ENCODE results near the gene RICTOR.
A peak's percentile ranks its signal among the peaks of the same experiment; 100 is the strongest.

RICTOR gene

DNA sequence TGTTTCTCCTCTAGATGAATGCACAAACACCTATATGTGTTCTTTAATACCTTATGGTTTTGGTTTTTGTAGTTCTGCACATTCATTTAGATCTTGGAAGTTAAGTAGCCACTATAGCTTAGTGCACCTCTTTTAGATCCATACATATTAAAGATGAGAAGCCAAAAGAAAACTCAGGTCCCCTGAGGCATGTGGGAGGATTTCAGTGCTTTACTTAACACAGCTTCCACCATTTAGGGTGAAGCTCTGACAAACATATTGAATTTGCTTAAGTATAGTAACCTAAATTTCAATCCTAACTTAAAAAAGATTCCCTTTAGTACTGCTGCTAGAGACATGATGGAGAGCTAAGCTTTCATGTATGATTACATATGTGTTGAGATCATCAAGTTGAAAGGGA lies 25.6 kb upstream of the RICTOR start:
- DNase-seq = no peak

DNA sequence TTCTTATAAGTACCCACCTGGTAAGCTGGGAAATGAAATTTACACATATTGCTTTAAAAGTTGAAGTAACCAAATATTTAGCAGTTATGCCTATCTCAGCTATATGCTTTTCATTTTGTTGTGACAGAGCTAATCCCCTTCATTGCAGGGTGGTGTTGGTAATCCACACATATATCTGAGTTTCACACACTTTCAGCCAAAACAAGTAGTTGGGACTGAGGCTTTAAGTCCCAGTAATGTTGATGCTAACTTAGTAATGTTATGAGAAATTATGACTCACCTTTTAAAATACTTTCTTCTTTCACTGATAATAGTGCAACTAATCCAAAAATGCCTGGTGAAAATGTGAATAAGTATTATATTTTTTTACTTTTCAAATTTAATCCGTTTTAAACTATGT lies 19.2 kb upstream of the RICTOR start:
- no peak for DNase-seq

DNA sequence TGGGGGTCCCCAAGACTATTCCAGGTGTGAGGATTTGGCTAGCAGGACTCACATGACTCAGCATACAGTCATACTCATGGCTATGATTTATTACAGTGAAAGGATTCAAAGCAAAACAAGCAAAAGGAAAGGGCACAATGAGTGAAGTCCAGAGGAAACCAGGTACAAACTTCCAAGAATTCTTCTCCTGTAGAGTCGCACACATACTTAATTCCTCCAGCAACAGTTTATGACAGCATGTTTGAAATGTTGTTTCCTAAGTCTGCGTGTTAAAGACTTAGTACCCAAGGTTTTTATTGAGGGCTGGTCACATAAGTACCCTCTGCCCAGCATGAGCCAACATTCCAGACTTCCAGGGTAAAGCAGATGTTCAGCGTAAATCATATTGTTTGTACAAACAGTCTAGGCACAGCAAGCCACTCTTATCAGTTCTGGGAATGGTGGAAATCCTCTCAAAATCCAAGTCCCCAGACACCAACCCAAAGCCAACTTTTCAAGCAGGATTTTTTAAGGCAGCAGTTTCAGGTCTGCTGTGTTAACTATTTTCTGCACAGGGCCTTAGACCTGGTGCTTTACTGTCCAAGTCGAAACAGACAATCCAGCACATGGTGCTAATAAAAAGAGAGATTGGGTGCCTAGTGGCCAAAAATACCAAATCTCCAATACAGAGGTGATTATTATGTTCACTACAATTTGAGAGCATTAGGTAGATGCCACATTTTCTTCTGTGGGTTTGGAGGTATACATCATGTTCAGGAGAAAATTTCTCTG lies 18.6 kb upstream of the RICTOR start:
- no peak for DNase-seq

GRCh38 chr5:39091940-39092580 lies 17.9 kb upstream of the RICTOR start:
- DNase-seq = no peak

GRCh38 chr5:39083968-39084367 lies 9.8 kb upstream of the RICTOR start:
- DNase-seq = no peak

DNA sequence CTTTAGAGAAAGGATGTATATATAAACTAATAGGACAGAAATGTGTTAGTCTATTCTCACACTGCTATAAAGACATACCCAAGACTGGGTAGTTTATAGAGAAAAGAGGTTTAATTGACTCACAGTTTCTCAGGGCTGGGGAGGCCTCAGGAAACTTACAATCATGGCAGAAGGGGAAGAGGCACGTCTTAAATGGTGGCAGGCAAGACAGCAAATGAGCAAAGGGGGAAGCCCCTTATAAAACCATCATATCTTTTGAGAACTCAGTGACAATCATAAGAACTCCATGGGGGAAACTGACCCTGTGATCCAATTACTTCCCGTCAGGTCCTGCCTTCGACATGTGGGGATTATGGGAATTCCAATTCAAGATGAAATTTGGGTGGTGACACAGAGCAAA lies 8.8 kb upstream of the RICTOR start:
- DNase-seq = no peak

GRCh38 chr5:39080597-39081204 lies 6.5 kb upstream of the RICTOR start:
- DNase-seq = peak; percentile 78

GRCh38 chr5:39080168-39080567 lies 6.0 kb upstream of the RICTOR start:
- DNase-seq = no peak

- no peak for DNase-seq
Observed at GRCh38 chr5:39079147-39079546, 4.9 kb upstream of the RICTOR start.

- peak; percentile 89 for DNase-seq
Observed at GRCh38 chr5:39076757-39077728, 2.8 kb upstream of the RICTOR start.

- no peak for DNase-seq
Observed at GRCh38 chr5:39076101-39076756, 2.0 kb upstream of the RICTOR start.

- DNase-seq = no peak
Observed at GRCh38 chr5:39073767-39074016, 507 bp downstream of the RICTOR start.

- peak; percentile 75 for DNase-seq
Observed at GRCh38 chr5:39072925-39073766, 1.1 kb downstream of the RICTOR start.

- no peak for DNase-seq
Observed at GRCh38 chr5:39068099-39068498, 6.1 kb downstream of the RICTOR start.

DNA sequence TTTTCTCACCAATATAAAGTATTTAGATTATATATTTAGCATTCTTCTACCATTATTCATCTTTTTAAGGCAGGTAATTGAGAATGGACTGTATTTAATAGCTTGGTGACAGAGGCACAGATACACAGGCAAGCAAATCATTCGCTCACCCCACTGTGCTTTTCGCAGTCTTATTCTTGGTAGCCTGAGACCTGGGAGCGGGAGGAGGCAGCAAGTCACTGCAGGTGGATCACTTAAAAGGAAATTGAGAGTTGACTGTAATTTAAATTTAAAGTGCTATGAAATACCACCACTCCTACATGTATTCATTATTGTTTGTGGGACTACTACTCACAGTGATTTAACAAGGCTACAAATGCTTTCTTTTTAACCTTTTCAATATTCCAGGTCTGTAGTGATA lies 9.7 kb downstream of the RICTOR start:
- DNase-seq = no peak

- no peak for DNase-seq
Observed at GRCh38 chr5:39063037-39063436, 11.2 kb downstream of the RICTOR start.

DNA sequence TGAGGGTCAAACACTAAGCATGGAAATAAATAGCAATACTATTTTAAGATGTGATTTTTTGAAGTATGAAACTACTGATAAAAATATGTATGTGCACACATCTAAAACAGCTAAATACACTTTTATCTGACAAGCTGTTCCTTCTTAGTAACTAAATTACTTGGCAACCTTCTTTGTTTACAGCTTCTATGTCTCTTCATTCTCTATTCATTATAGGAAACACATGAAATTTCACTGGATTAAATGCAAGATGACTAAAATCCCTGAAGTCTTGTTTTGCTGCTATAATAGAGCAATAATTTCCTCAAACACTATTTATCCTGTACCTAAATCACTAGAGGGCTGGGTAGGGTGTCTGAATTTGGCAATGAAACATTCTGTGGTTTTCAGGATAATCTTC lies 11.7 kb downstream of the RICTOR start:
- no peak for DNase-seq

DNA sequence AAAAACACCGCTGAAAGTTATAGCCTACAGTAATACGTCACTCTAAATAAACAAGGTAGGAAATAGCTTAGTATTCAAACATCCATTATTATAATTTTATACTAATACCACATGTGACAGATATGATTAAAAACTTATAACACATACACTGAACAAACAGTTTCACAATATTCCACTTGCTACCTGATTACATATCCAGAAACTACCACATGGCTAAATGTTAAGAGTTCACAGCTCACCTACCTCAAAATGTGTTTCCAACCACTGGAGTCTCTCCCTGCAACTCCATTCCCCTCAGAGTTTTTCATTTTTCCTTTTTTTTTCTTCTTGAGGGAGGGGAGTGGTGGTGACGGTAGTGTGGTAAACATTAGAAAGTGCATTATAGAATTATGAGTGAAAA lies 12.1 kb downstream of the RICTOR start:
- no peak for DNase-seq

DNA sequence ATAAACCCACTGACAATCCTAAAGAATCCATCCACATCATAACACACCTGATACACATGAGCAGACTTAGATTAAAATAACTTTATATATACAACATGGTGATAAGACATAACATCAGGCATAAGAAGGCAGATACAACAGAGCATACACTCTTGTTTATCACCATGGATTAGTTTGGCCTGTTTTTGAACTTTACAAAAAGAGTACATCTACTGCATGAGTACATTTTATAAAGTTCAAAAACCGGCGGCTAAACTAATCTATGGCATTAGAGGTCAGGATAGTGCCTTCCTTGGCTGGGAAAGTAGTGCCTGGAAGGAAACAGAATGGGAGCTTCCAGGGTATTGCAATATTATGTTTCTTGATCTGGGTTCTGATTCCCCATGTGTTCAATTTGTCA lies 15.1 kb downstream of the RICTOR start:
- DNase-seq = no peak

- no peak for DNase-seq
Observed at GRCh38 chr5:39058178-39058921, 15.8 kb downstream of the RICTOR start.

DNA sequence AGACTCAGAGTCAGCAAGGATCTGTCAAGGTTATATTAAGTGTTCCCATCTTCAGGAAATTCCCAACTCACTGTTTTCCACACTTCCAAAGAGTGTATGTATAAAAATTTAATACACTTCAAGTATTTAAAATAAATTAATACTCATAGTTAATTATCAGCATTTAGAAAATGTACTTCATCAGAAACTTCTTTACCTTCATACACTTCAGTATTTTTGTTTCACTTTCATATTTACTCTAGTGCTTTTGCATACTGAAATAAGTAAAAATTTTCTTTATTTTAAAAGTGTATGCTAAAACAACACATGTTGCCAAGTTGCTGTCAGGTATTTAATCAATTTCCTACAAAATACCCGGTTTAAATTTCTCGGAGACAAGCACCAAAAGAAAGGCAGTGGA lies 16.5 kb downstream of the RICTOR start:
- DNase-seq = no peak

Measured in hematopoietic multipotent progenitor cell treated with erythropoietin and hydrocortisone succinate and interleukin-3 and kit ligand, for 4 days (in vitro differentiated cells).